HepG2 (cell line): ENCODE measurements around the gene CEP19. TPM values are rescaled to one million over a fixed set of nuclear protein-coding genes. Genes with fewer than 3 reads are reported as not detected.

Source experiments
- ARID5B ChIP-seq: IDR thresholded peaks from 2 replicates; pipeline ENCODE4 v1.4.0; 2020; ENCODE audit warnings: mild to moderate bottlenecking, missing genetic modification reagents
- ASH2L ChIP-seq: fragments of 300-600, 200-600 bp; sonication (generic); IDR thresholded peaks from 2 replicates; pipeline ENCODE4 v1.7.0; 2017; ENCODE audit warnings: low read depth, mild to moderate bottlenecking, moderate library complexity, mixed read lengths, low read length; ENCODE audit not compliant: insufficient read length
- FOXA3 ChIP-seq: IDR thresholded peaks from 2 replicates; pipeline ENCODE4 v1.6.1; 2016; ENCODE audit warnings: missing genetic modification reagents, missing compliant biosample characterization
- HNF4G ChIP-seq, 2 experiments: sonication (generic) in 1 of 2; formaldehyde crosslinking in 1 of 2; IDR thresholded peaks; 2 replicates each; pipeline versions ENCODE4 v1.4.0 to v1.6.1; 2011 to 2020; ENCODE audit warnings: borderline replicate concordance in 2 of 2, low read depth in 2 of 2, mild to moderate bottlenecking in 2 of 2, low read length in 1 of 2, missing genetic modification reagents in 1 of 2, moderate library complexity in 1 of 2
- KDM3A ChIP-seq: IDR thresholded peaks from 2 replicates; pipeline ENCODE4 v1.6.1; 2018; ENCODE audit warnings: low read depth, missing compliant biosample characterization
- KLF13 ChIP-seq: sonication (generic); formaldehyde crosslinking; IDR thresholded peaks from 2 replicates; pipeline ENCODE4 v1.4.0; 2020; ENCODE audit warnings: mild to moderate bottlenecking, missing genetic modification reagents
- PATZ1 ChIP-seq: sonication (generic); formaldehyde crosslinking; IDR thresholded peaks from 2 replicates; pipeline ENCODE4 v1.4.0; 2020; ENCODE audit warnings: missing genetic modification reagents
- POGK ChIP-seq: sonication (generic); formaldehyde crosslinking; conservative IDR thresholded peaks from 2 replicates; pipeline ENCODE4 v1.8.0; 2022; ENCODE audit warnings: mild to moderate bottlenecking, moderate library complexity, missing genetic modification reagents
- POLR2G ChIP-seq: fragments of 200-400 bp; formaldehyde crosslinking; IDR thresholded peaks from 2 replicates; pipeline ENCODE4 v1.6.1; 2018; ENCODE audit warnings: mild to moderate bottlenecking, low read depth, low read length, moderate library complexity
- RBM22 ChIP-seq: fragments of 200-400 bp; formaldehyde crosslinking; optimal IDR thresholded peaks from 2 replicates; pipeline ENCODE3; 2017; ENCODE audit warnings: mild to moderate bottlenecking, low read length, moderate library complexity
- STAT6 ChIP-seq: sonication (generic); formaldehyde crosslinking; IDR thresholded peaks from 2 replicates; pipeline ENCODE4 v1.4.0; 2020; ENCODE audit warnings: missing genetic modification reagents, mild to moderate bottlenecking, borderline replicate concordance
- TBL1XR1 ChIP-seq: fragments of 150-350 bp; IDR thresholded peaks from 2 replicates; pipeline ENCODE4 v1.6.1; 2014; ENCODE audit warnings: borderline replicate concordance, low read length; ENCODE audit not compliant: partially characterized antibody
- ZFP90 ChIP-seq: sonication (generic); formaldehyde crosslinking; IDR thresholded peaks from 2 replicates; pipeline ENCODE4 v1.8.0; 2022; ENCODE audit warnings: missing genetic modification reagents, mild to moderate bottlenecking, inconsistent platforms, borderline replicate concordance
- ZNF383 ChIP-seq: sonication (generic); formaldehyde crosslinking; IDR thresholded peaks from 2 replicates; pipeline ENCODE4 v1.4.0; 2020; ENCODE audit warnings: missing genetic modification reagents, mild to moderate bottlenecking, borderline replicate concordance
- ZNF598 ChIP-seq: sonication (generic); formaldehyde crosslinking; IDR thresholded peaks from 2 replicates; pipeline ENCODE4 v1.5.1; 2020; ENCODE audit warnings: mild to moderate bottlenecking, missing genetic modification reagents, borderline replicate concordance
- ZNF749 ChIP-seq: sonication (generic); formaldehyde crosslinking; IDR thresholded peaks from 2 replicates; pipeline ENCODE4 v1.8.0; 2022; ENCODE audit warnings: mild to moderate bottlenecking, missing genetic modification reagents, moderate library complexity, borderline replicate concordance
- polyA plus RNA-seq, 8 experiments: library from polyadenylated mRNA; depleted of rRNA in 3 of 8; stranded (reverse) in 7 of 8; unstranded in 1 of 8; fragments of >200 nt; fragmentation: Illumina TruSeq in 4 of 8; extraction: Trizol in 4 of 8; gene quantifications; 2 replicates each; pipeline versions ENCODE4 v1.2.1 to v1.2.3, GENCODE V29; 2011 to 2016; ENCODE audit warnings: low read depth in 4 of 8, missing spikeins in 1 of 8, mixed read lengths in 1 of 8; ENCODE audit not compliant: insufficient read depth in 1 of 8
- total RNA-seq, 5 experiments: library from RNA; depleted of rRNA; stranded (reverse); fragments of >200 nt; fragmentation: Illumina TruSeq; extraction: Trizol; gene quantifications; 2 replicates each; pipeline ENCODE4 v1.2.3, GENCODE V29; 2016; ENCODE audit warnings: low read depth in 1 of 5

CEP19 gene
- total and polyA plus RNA-seq, 2 of the 13 experiments (the other 11 are each of a cell fraction or from before 2014, with no cell fraction given): 0.48 to 1.2 TPM

GRCh38 chr3:196754091-196754981, 42.3 kb upstream of the CEP19 start (continued):
- TF ChIP-seq HNF4G (IDR thresholded peaks at IDR 0.05; ENCODE audit: borderline replicate concordance, low read depth, low read length) (no peak), HNF4G (CRISPR knock-in tag; IDR thresholded peaks at IDR 0.05; ENCODE audit: borderline replicate concordance, low read depth) (no peak), POGK (no peak), KDM3A (CRISPR knock-in tag) (no peak), FOXA3 (CRISPR knock-in tag) (peak; percentile 26; the same call in 1 of the 2 replicates), PATZ1 (CRISPR knock-in tag) (0 out of 2 replicates have a peak, but pooled peaks have one; percentile 11), ARID5B (peak; percentile 46; the same call in 1 of the 2 replicates), RBM22 (no peak), KLF13 (CRISPR knock-in tag) (no peak), ASH2L (peak; percentile 53), POLR2G (no peak), ZNF749 (CRISPR knock-in tag) (no peak), TBL1XR1 (no peak), ZNF383 (CRISPR knock-in tag) (no peak), ZFP90 (CRISPR knock-in tag) (no peak), STAT6 (CRISPR knock-in tag) (no peak), ZNF598 (no peak)
